ENCODE results near the gene DAAM1.

DNA sequence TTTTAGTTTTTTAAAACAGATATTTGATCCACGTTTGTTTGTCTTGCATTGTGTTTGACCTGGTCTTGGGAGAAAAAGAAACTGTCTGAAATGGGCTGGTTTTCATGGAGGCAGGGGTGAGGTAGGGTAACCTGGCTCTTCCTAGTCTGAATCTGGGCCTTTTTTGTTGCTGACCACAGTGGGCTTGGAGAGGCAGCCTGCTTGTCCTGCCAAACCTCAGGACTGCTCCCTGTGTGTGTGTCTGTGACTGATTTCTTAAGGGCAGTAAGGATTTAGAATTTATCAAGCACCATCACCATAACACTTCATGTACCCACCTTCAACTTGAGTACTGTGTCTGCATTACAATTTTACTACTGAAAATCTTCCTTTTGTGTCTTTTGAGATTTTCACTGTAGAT lies 28.5 kb downstream of the DAAM1 start:
- TF ChIP-seq EP300 (conservative IDR thresholded peaks at IDR 0.05; ENCODE audit: poor library complexity, severe bottlenecking) = no peak
- no peak for TF ChIP-seq TAF1 (IDR thresholded peaks at IDR 0.05; ENCODE audit: low read depth)
- TF ChIP-seq SMC3 (conservative IDR thresholded peaks at IDR 0.05; ENCODE audit: poor library complexity) = no peak

Measured in neural cell (in vitro differentiated cells).